NCI-H1417 (cell line): ENCODE measurements around the gene ETS1.

Experiments
- DNase-seq, 3 experiments: peaks; one replicate each; lab custom pipeline; 2025; lab: John Stamatoyannopoulos, UW

ETS1 gene

GRCh38 chr11:128587415-128587814 lies at the start of gene ETS1:
ETS1 (minus strand) TSS chr11:128587558; CDS start chr11:128573130, 14,428 bp downstream.
- peak in 1 of 3 experiments; percentile 13 for DNase-seq

- no peak for DNase-seq
Measured at GRCh38 chr11:128634395-128634794, 47.0 kb upstream of the ETS1 start.

GRCh38 chr11:128633384-128633965 lies 46.1 kb upstream of the ETS1 start:
- peak in 1 of 3 experiments; percentile 54 for DNase-seq

GRCh38 chr11:128632141-128632791 lies 44.9 kb upstream of the ETS1 start:
- DNase-seq: peak in 1 of 3 experiments; percentile 86

- peak; percentile 28 to 91 (median 65) for DNase-seq
Measured at GRCh38 chr11:128630367-128631230, 43.2 kb upstream of the ETS1 start.

- peak in 1 of 3 experiments; percentile 43 for DNase-seq
Measured at GRCh38 chr11:128629516-128630106, 42.3 kb upstream of the ETS1 start.

- no peak for DNase-seq
Measured at GRCh38 chr11:128628686-128629085, 41.3 kb upstream of the ETS1 start.

- DNase-seq: no peak
Measured at GRCh38 chr11:128628325-128628673, 40.9 kb upstream of the ETS1 start.

- no peak for DNase-seq
Measured at GRCh38 chr11:128627666-128628324, 40.4 kb upstream of the ETS1 start.

GRCh38 chr11:128626913-128627665 lies 39.7 kb upstream of the ETS1 start:
- DNase-seq: no peak

- DNase-seq: peak in 1 of 3 experiments; percentile 18
Measured at GRCh38 chr11:128625746-128626145, 38.4 kb upstream of the ETS1 start.

GRCh38 chr11:128625326-128625725 lies 38.0 kb upstream of the ETS1 start:
- DNase-seq: no peak

- DNase-seq: no peak
Measured at GRCh38 chr11:128624269-128625175, 37.2 kb upstream of the ETS1 start.

GRCh38 chr11:128623091-128623490 lies 35.7 kb upstream of the ETS1 start:
- no peak for DNase-seq

- DNase-seq: no peak
Measured at GRCh38 chr11:128621601-128622501, 34.5 kb upstream of the ETS1 start.

- DNase-seq: no peak
Measured at GRCh38 chr11:128620309-128621100, 33.1 kb upstream of the ETS1 start.

- DNase-seq: no peak
Measured at GRCh38 chr11:128619540-128620308, 32.4 kb upstream of the ETS1 start.
